PC-9 (cell line): ENCODE measurements around the gene SH3TC1. TPM values are rescaled to one million over a fixed set of nuclear protein-coding genes. Genes with fewer than 3 reads are reported as not detected.

Experiments used
- BruUV-seq: library from RNA; stranded (reverse); fragments of 400-500 nt; replicated peaks from 2 replicates; lab custom pipeline; 2021; lab: Mats Ljungman, UMichigan
- CTCF ChIA-PET: fragments of 300-600 bp; sonication (Branson Sonifier 250); formaldehyde crosslinking; loops from one replicate; lab custom pipeline; 2022; ENCODE audit warnings: antibody characterized with exemption; lab: Charles Lee
- POLR2A ChIA-PET: fragments of 300-600 bp; sonication (Branson Sonifier 250); formaldehyde crosslinking; loops from one replicate; lab custom pipeline; 2022; ENCODE audit warnings: antibody characterized with exemption; ENCODE audit not compliant: unreplicated experiment; lab: Charles Lee
- DNase-seq, 2 experiments: peaks; one replicate each; pipeline versions ENCODE4 v3.0.0 to v3.0.0-alpha.2; 2015 to 2022; ENCODE audit warnings: mixed read lengths in 1 of 2
- H2AFZ ChIP-seq: fragments of 200-600 bp; sonication (generic); 2 replicates; pipeline ENCODE4 v1.8.1; 2017; ENCODE audit warnings: antibody characterized with exemption
- H3F3A ChIP-seq: fragments of 200-600 bp; sonication (generic); 2 replicates; pipeline ENCODE4 v1.8.1; 2017; ENCODE audit warnings: antibody characterized with exemption, mild to moderate bottlenecking, low read depth; ENCODE audit not compliant: insufficient read depth
- H3K27ac ChIP-seq: fragments of 200-600 bp; sonication (generic); 2 replicates; pipeline ENCODE4 v1.6.1; 2016; ENCODE audit warnings: mixed run types
- H3K27me3 ChIP-seq: fragments of 200-600 bp; sonication (generic); 2 replicates; pipeline ENCODE4 v1.6.1; 2016; ENCODE audit warnings: low read depth, mixed run types; ENCODE audit not compliant: insufficient read depth
- H3K36me3 ChIP-seq: fragments of 200-600 bp; sonication (generic); 2 replicates; pipeline ENCODE4 v1.6.1; 2016; ENCODE audit warnings: low read depth, mixed run types
- H3K4me1 ChIP-seq: fragments of 200-600 bp; sonication (generic); replicated peaks from 2 replicates; pipeline ENCODE4 v1.6.1; 2016; ENCODE audit warnings: mixed run types; ENCODE audit not compliant: insufficient read depth
- H3K4me2 ChIP-seq: fragments of 200-600 bp; sonication (generic); 2 replicates; pipeline ENCODE4 v1.6.1; 2017; ENCODE audit warnings: mixed run types
- H3K4me3 ChIP-seq: fragments of 200-600 bp; sonication (generic); 2 replicates; pipeline ENCODE4 v1.6.1; 2016; ENCODE audit warnings: mixed run types
- H3K79me2 ChIP-seq: fragments of 200-600 bp; sonication (generic); 2 replicates; pipeline ENCODE4 v1.6.1; 2017; ENCODE audit warnings: low read depth, mixed run types
- H3K9me2 ChIP-seq: fragments of 200-600 bp; sonication (generic); 2 replicates; pipeline ENCODE4 v1.8.1; 2017; ENCODE audit warnings: mild to moderate bottlenecking; ENCODE audit not compliant: insufficient read depth
- H3K9me3 ChIP-seq: fragments of 200-600 bp; sonication (generic); 2 replicates; pipeline ENCODE4 v1.8.1; 2016; ENCODE audit warnings: low read depth; ENCODE audit not compliant: insufficient read depth
- H4K20me1 ChIP-seq: fragments of 200-600 bp; sonication (generic); 2 replicates; pipeline ENCODE4 v1.8.1; 2017; ENCODE audit not compliant: insufficient read depth
- CTCF ChIP-seq: fragments of 200-600 bp; sonication (generic); conservative IDR thresholded peaks from 2 replicates; pipeline ENCODE4 v1.6.1; 2017; ENCODE audit warnings: mixed run types, antibody characterized with exemption, mild to moderate bottlenecking, moderate library complexity
- EZH2 ChIP-seq: fragments of 200-600 bp; sonication (generic); IDR thresholded peaks from 2 replicates; pipeline ENCODE4 v1.8.0; 2017; ENCODE audit warnings: antibody characterized with exemption, low read depth
- intact Hi-C: fragments of 100-400 bp; cut with micrococcal nuclease; formaldehyde crosslinking; loops from one replicate; pipeline ENCODE4 v1.10.0; 2022; ENCODE audit not compliant: unreplicated experiment
- total RNA-seq: library from RNA; stranded (reverse); gene quantifications from 2 replicates; pipeline ENCODE4 v1.2.3, GENCODE V29; 2021

The SH3TC1 gene
- total RNA-seq, 1 experiment from 2014 or later: 5.2 TPM

- TF ChIP-seq CTCF (peak; percentile 75), EZH2 (no peak)
- Histone ChIP-seq H3K27me3 (no peaks in the 10 kb centered on the region), H3K9me2 (no peaks in the 10 kb centered on the region), H3K4me3 (no peak overlapping the region), H3K27ac (no peak overlapping the region), H3K4me1 (peaks cover 21% of the 10 kb centered on the region), H3K4me2 (no peak overlapping the region), H2AFZ (no peak overlapping the region), H3K36me3 (no peaks in the 10 kb centered on the region), H4K20me1 (no peaks in the 10 kb centered on the region), H3K79me2 (no peaks in the 10 kb centered on the region), H3K9me3 (no peaks in the 10 kb centered on the region), H3F3A (peaks cover 20% of the 10 kb centered on the region; the same call in 1 of the 2 replicates)
- no TSS peak for BruUV-seq
- CTCF ChIA-PET: interaction anchor here (0.6 to 2.0 kb wide), 13 partner anchors 10 to 291 kb away, joined by 3 to 12 read pairs (median 4); no protein-coding TSS in a partner anchor
- peak in 1 of 2 experiments; percentile 48 for DNase-seq
- intact Hi-C loops: loop anchor here (1.0 to 2.0 kb wide), 3 partner anchors 66 to 227 kb away; no protein-coding TSS in a partner anchor
- POLR2A ChIA-PET: interaction anchor here (0.6 kb wide), 2 partner anchors 9 to 185 kb away, joined by 4 read pairs; no protein-coding TSS in a partner anchor
Measured at GRCh38 chr4:8176547-8177399, 22.3 kb upstream of the SH3TC1 start.

- H3K9me2 ChIP-seq: no peaks in the 10 kb centered on the region
- POLR2A ChIA-PET: no interaction called here
- H3F3A ChIP-seq: peaks cover 25% of the 10 kb centered on the region; the same call in 1 of the 2 replicates
- H3K4me3 ChIP-seq: no peak overlapping the region
- TF ChIP-seq EZH2: no peak
- no peak for TF ChIP-seq CTCF
- H3K4me2 ChIP-seq: no peak overlapping the region
- DNase-seq: no peak
- H3K9me3 ChIP-seq: no peaks in the 10 kb centered on the region
- CTCF ChIA-PET: interaction anchor here (1.1 to 2.0 kb wide), 7 partner anchors 17 to 225 kb away, joined by 4 to 12 read pairs (median 7); no protein-coding TSS in a partner anchor
- H3K27ac ChIP-seq: no peak overlapping the region
- H3K36me3 ChIP-seq: no peaks in the 10 kb centered on the region
- H3K4me1 ChIP-seq: peaks cover 29% of the 10 kb centered on the region
- no peak overlapping the region for H2AFZ ChIP-seq
- intact Hi-C loops: loop anchor here (1.0 to 2.0 kb wide), 2 partner anchors 65 to 226 kb away; no protein-coding TSS in a partner anchor
- BruUV-seq: no TSS peak
- H3K27me3 ChIP-seq: no peaks in the 10 kb centered on the region
- no peaks in the 10 kb centered on the region for H3K79me2 ChIP-seq
- H4K20me1 ChIP-seq: no peaks in the 10 kb centered on the region
Measured at GRCh38 chr4:8177552-8177951, 21.5 kb upstream of the SH3TC1 start.

- Histone ChIP-seq H3K4me2 (no peak overlapping the region), H3F3A (peaks cover 29% of the 10 kb centered on the region; the same call in 1 of the 2 replicates), H3K4me1 (peaks cover 33% of the 10 kb centered on the region), H3K4me3 (no peak overlapping the region), H2AFZ (no peak overlapping the region), H3K9me2 (no peaks in the 10 kb centered on the region), H3K27me3 (no peaks in the 10 kb centered on the region), H3K79me2 (no peaks in the 10 kb centered on the region), H3K36me3 (no peaks in the 10 kb centered on the region), H3K27ac (no peak overlapping the region), H3K9me3 (no peaks in the 10 kb centered on the region), H4K20me1 (no peaks in the 10 kb centered on the region)
- intact Hi-C loops: loop anchor here (1.0 to 2.0 kb wide), 2 partner anchors 65 to 225 kb away; no protein-coding TSS in a partner anchor
- DNase-seq: no peak
- ChIA-PET CTCF (interaction anchor here (1.6 kb wide), 1 partner anchor 63 kb away, joined by 4 read pairs; no protein-coding TSS in a partner anchor), POLR2A (no interaction called here)
- no peak for TF ChIP-seq EZH2
- no peak for TF ChIP-seq CTCF
- BruUV-seq: no TSS peak
Measured at GRCh38 chr4:8177956-8178355, 21.1 kb upstream of the SH3TC1 start.
